Liver (tissue), 9 donors: ENCODE results near the gene EFR3B. TPM values are rescaled to one million over a fixed set of nuclear protein-coding genes. Genes with fewer than 3 reads are reported as not detected.

Experiments
- DNase-seq: peaks from one replicate; pipeline ENCODE4 v3.0.0-alpha.2; 2017; ENCODE audit warnings: low spot score
- H3K27ac ChIP-seq, 2 donors: one replicate each; pipeline ENCODE4 v1.7.0; 2013; ENCODE audit warnings: inconsistent platforms in 2 of 2, low read length in 2 of 2, control low read depth in 1 of 2, low read depth in 1 of 2, mild to moderate bottlenecking in 1 of 2
- H3K27me3 ChIP-seq, 4 donors: one replicate each; pipeline versions ENCODE4 v1.6.1 to v1.7.0; 2013; ENCODE audit warnings: low read length in 3 of 4, inconsistent platforms in 1 of 4, mild to moderate bottlenecking in 1 of 4, moderate library complexity in 1 of 4; ENCODE audit not compliant: control insufficient read depth in 4 of 4, insufficient read depth in 4 of 4
- H3K36me3 ChIP-seq, 4 donors: one replicate each; pipeline versions ENCODE4 v1.6.1 to v1.7.0; 2013; ENCODE audit warnings: low read length in 3 of 4, mild to moderate bottlenecking in 3 of 4, low read depth in 1 of 4, moderate library complexity in 1 of 4; ENCODE audit not compliant: control insufficient read depth in 4 of 4, insufficient read depth in 3 of 4
- H3K4me1 ChIP-seq, 4 donors: one replicate each; pipeline versions ENCODE4 v1.6.1 to v1.7.0; 2013; ENCODE audit warnings: low read length in 3 of 4, mild to moderate bottlenecking in 3 of 4, moderate library complexity in 1 of 4; ENCODE audit not compliant: control insufficient read depth in 4 of 4, insufficient read depth in 4 of 4
- H3K4me3 ChIP-seq, 3 donors: one replicate each; pipeline versions ENCODE4 v1.6.1 to v1.7.0; 2013; ENCODE audit warnings: low read length in 3 of 3, control low read depth in 1 of 3, low read depth in 1 of 3, mild to moderate bottlenecking in 1 of 3
- H3K9ac ChIP-seq, 2 donors: one replicate each; pipeline ENCODE4 v1.7.0; 2013; ENCODE audit warnings: low read length in 2 of 2, mild to moderate bottlenecking in 2 of 2, moderate library complexity in 2 of 2, control low read depth in 1 of 2, low read depth in 1 of 2
- H3K9me3 ChIP-seq, 4 donors: one replicate each; pipeline versions ENCODE4 v1.6.1 to v1.7.0; 2013; ENCODE audit warnings: low read length in 3 of 4; ENCODE audit not compliant: control insufficient read depth in 4 of 4
- EGR1 ChIP-seq, 2 donors: IDR thresholded peaks; 2 replicates each; pipeline ENCODE4 v1.6.1; 2016 to 2018; ENCODE audit warnings: antibody characterized with exemption in 2 of 2, low read depth in 2 of 2
- FOXA1 ChIP-seq: IDR thresholded peaks from 2 replicates; pipeline ENCODE4 v1.6.1; 2016; ENCODE audit warnings: antibody characterized with exemption
- FOXA2 ChIP-seq: IDR thresholded peaks from 2 replicates; pipeline ENCODE4 v1.6.1; 2016; ENCODE audit warnings: antibody characterized with exemption
- GABPA ChIP-seq, 2 donors: IDR thresholded peaks in 1 of 2; conservative IDR thresholded peaks in 1 of 2; 2 replicates each; pipeline ENCODE4 v1.6.1; 2016; ENCODE audit warnings: antibody characterized with exemption in 2 of 2, mild to moderate bottlenecking in 1 of 2, moderate library complexity in 1 of 2
- HNF4A ChIP-seq, 2 donors: conservative IDR thresholded peaks; 2 replicates each; pipeline ENCODE4 v1.6.1; 2016; ENCODE audit warnings: antibody characterized with exemption in 2 of 2, mild to moderate bottlenecking in 2 of 2
- HNF4G ChIP-seq: IDR thresholded peaks from 2 replicates; pipeline ENCODE4 v1.6.1; 2016; ENCODE audit warnings: antibody characterized with exemption
- JUND ChIP-seq, 2 donors: IDR thresholded peaks; 2 replicates each; pipeline ENCODE4 v1.6.1; 2016; ENCODE audit warnings: antibody characterized with exemption in 2 of 2
- NR2F2 ChIP-seq: IDR thresholded peaks from 2 replicates; pipeline ENCODE4 v1.6.1; 2016; ENCODE audit warnings: antibody characterized with exemption
- RAD21 ChIP-seq, 2 donors: IDR thresholded peaks; 2 replicates each; pipeline ENCODE4 v1.6.1; 2016; ENCODE audit warnings: antibody characterized with exemption in 2 of 2, mild to moderate bottlenecking in 2 of 2
- REST ChIP-seq: IDR thresholded peaks from 2 replicates; pipeline ENCODE4 v1.6.1; 2016; ENCODE audit warnings: antibody characterized with exemption, mild to moderate bottlenecking
- RXRA ChIP-seq, 2 donors: IDR thresholded peaks; 2 replicates each; pipeline ENCODE4 v1.6.1; 2017 to 2018; ENCODE audit warnings: antibody characterized with exemption in 2 of 2, mild to moderate bottlenecking in 1 of 2
- SP1 ChIP-seq: IDR thresholded peaks from 2 replicates; pipeline ENCODE4 v1.6.1; 2018; ENCODE audit warnings: antibody characterized with exemption, mild to moderate bottlenecking
- TAF1 ChIP-seq: conservative IDR thresholded peaks from 2 replicates; pipeline ENCODE4 v1.6.1; 2016; ENCODE audit warnings: antibody characterized with exemption, mild to moderate bottlenecking
- YY1 ChIP-seq: IDR thresholded peaks from 2 replicates; pipeline ENCODE4 v1.6.1; 2016; ENCODE audit warnings: antibody characterized with exemption, mild to moderate bottlenecking
- ZBTB33 ChIP-seq: IDR thresholded peaks from 2 replicates; pipeline ENCODE4 v1.6.1; 2016; ENCODE audit warnings: antibody characterized with exemption
- WGBS: extraction: QIAGEN DNeasy Blood & Tissue Kit; methylation state at CpG from one replicate; pipeline ENCODE4 v1.1.7; 2013; 5-methylcytosine and 5-hydroxymethylcytosine counted together
- polyA plus RNA-seq, 2 donors: library from polyadenylated mRNA; stranded (reverse) in 1 of 2; unstranded in 1 of 2; fragments of 200-250 nt in 1 of 2; fragments of >200 nt in 1 of 2; fragmentation: Nextera tagmentation in 1 of 2; extraction: Ambion mirVana in 1 of 2; gene quantifications; one replicate each; pipeline versions ENCODE4 v1.2.1 to v1.2.3, GENCODE V29; 2013 to 2015
- total RNA-seq, 2 donors: library from RNA; depleted of rRNA; stranded (reverse); fragments of >200 nt; gene quantifications; one replicate each; pipeline ENCODE4 v1.2.3, GENCODE V29; 2014
- TF ChIP-seq, protein P1 (sequence below): IDR thresholded peaks from 2 replicates; pipeline ENCODE4 v1.6.1; 2016; ENCODE audit warnings: antibody characterized with exemption
- TF ChIP-seq, protein P2 (sequence below): fragments of 150-350 bp; IDR thresholded peaks from 2 replicates; pipeline ENCODE4 v1.5.1; 2017; ENCODE audit warnings: improper control_type of control experiment, low read depth, low read length; ENCODE audit not compliant: missing input control
- TF ChIP-seq, protein P3 (sequence below): IDR thresholded peaks from 2 replicates; pipeline ENCODE4 v1.6.1; 2016; ENCODE audit warnings: antibody characterized with exemption
- donor health status: healthy.
- donor health status: healthy.
- donor health status: healthy.
- donor health status: healthy.
- donor health status: healthy.

The EFR3B gene
- total and polyA plus RNA-seq, 4 donors: 0.05 to 0.33 (median 0.23) TPM

DNA sequence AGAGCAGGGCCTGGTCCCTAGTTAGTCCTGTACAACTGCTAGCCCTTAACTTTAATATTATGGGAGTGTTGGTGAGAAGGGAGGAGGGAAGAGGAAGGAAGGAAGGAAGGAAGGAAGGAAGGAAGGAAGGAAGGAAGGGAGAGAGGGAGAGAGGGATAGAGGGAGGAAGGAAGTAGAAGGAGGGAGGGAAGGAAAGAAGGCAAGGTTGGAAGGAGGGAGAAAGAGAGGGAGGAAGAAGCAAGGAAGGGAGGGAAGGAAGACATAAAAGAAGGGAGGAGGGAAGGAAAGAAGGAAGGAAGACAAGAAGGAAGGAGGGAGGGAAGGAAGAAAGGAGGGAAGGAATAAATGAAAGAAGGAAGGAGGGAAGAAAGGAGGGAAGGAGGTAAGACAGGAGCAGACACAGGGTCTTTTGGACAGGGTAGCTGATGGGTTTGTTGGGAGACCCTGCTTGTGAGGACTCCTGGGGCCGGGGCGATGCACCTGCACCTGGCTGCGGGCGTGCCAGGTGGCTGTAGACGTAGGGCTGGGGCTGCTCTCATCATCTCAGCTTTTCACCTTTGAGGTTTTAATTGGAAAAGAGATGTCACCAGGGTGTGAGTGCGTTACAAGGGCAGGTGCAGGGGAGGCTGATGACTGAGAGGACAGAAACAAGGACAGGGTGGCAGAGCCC is 132.5 kb downstream of the EFR3B start (continued):
- no peak for TF ChIP-seq REST
- no peak for TF ChIP-seq SP1
- TF ChIP-seq, protein P1, sequence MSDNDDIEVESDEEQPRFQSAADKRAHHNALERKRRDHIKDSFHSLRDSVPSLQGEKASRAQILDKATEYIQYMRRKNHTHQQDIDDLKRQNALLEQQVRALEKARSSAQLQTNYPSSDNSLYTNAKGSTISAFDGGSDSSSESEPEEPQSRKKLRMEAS: no peak
- no peak for TF ChIP-seq GABPA (IDR thresholded peaks at IDR 0.05 in 1 of 2, conservative IDR thresholded peaks at IDR 0.05 in 1 of 2)
- TF ChIP-seq NR2F2: no peak
- no peak for TF ChIP-seq TAF1
- no peak for TF ChIP-seq YY1

- 79% methylated on average over 6 of the region's 6 CpGs for WGBS
- Histone ChIP-seq H3K27ac (no peak overlapping the region), H3K36me3 (no peaks in the 10 kb centered on the region), H3K9me3 (no peaks in the 10 kb centered on the region), H3K27me3 (peaks cover 0 to 9% (median 3%) of the 10 kb centered on the region in 4 donors), H3K9ac (no peak overlapping the region), H3K4me3 (no peak overlapping the region), H3K4me1 (no peaks in the 10 kb centered on the region)
- DNase-seq: no peak
- TF ChIP-seq SP1 (no peak), FOXA1 (no peak), JUND (IDR thresholded peaks at IDR 0.05) (no peak), RXRA (IDR thresholded peaks at IDR 0.05) (no peak), TAF1 (no peak), EGR1 (IDR thresholded peaks at IDR 0.05; ENCODE audit: low read depth in 2 of 2) (no peak), GABPA (IDR thresholded peaks at IDR 0.05 in 1 of 2, conservative IDR thresholded peaks at IDR 0.05 in 1 of 2) (no peak), FOXA2 (no peak), HNF4G (no peak), RAD21 (IDR thresholded peaks at IDR 0.05) (no peak), HNF4A (conservative IDR thresholded peaks at IDR 0.05) (no peak), NR2F2 (no peak), REST (no peak), YY1 (no peak), ZBTB33 (no peak)
- TF ChIP-seq, protein P2, sequence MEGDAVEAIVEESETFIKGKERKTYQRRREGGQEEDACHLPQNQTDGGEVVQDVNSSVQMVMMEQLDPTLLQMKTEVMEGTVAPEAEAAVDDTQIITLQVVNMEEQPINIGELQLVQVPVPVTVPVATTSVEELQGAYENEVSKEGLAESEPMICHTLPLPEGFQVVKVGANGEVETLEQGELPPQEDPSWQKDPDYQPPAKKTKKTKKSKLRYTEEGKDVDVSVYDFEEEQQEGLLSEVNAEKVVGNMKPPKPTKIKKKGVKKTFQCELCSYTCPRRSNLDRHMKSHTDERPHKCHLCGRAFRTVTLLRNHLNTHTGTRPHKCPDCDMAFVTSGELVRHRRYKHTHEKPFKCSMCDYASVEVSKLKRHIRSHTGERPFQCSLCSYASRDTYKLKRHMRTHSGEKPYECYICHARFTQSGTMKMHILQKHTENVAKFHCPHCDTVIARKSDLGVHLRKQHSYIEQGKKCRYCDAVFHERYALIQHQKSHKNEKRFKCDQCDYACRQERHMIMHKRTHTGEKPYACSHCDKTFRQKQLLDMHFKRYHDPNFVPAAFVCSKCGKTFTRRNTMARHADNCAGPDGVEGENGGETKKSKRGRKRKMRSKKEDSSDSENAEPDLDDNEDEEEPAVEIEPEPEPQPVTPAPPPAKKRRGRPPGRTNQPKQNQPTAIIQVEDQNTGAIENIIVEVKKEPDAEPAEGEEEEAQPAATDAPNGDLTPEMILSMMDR: no peak
- TF ChIP-seq, protein P1: no peak
- TF ChIP-seq, protein P3, sequence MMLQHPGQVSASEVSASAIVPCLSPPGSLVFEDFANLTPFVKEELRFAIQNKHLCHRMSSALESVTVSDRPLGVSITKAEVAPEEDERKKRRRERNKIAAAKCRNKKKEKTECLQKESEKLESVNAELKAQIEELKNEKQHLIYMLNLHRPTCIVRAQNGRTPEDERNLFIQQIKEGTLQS: no peak
Observed at GRCh38 chr2:25176138-25176537, 134.3 kb downstream of the EFR3B start.
